AG08396 (cell line): ENCODE measurements around the gene SCG2.

Experiments used
- DNase-seq: peaks from one replicate; pipeline ENCODE4 v3.0.0; 2012; ENCODE audit warnings: low spot score, mixed read lengths

The SCG2 gene

GRCh38 chr2:223601932-223602666 lies at the start of gene SCG2:
SCG2 (minus strand) TSS chr2:223602361; CDS start chr2:223599282, 3,079 bp downstream.
- peak; percentile 87 for DNase-seq

GRCh38 chr2:223649554-223650533 lies 47.7 kb upstream of the SCG2 start:
- DNase-seq = no peak

GRCh38 chr2:223648755-223649154 lies 46.6 kb upstream of the SCG2 start:
- DNase-seq = no peak

GRCh38 chr2:223647258-223647952 lies 45.2 kb upstream of the SCG2 start:
- no peak for DNase-seq

GRCh38 chr2:223644136-223644535 lies 42.0 kb upstream of the SCG2 start:
- no peak for DNase-seq

- no peak for DNase-seq
Observed at GRCh38 chr2:223643309-223643708, 41.1 kb upstream of the SCG2 start.

- no peak for DNase-seq
Observed at GRCh38 chr2:223642506-223642905, 40.3 kb upstream of the SCG2 start.

- no peak for DNase-seq
Observed at GRCh38 chr2:223641082-223641481, 38.9 kb upstream of the SCG2 start.

GRCh38 chr2:223635080-223635479 lies 32.9 kb upstream of the SCG2 start:
- no peak for DNase-seq

- DNase-seq = no peak
Observed at GRCh38 chr2:223634238-223634637, 32.1 kb upstream of the SCG2 start.

GRCh38 chr2:223633656-223634055 lies 31.5 kb upstream of the SCG2 start:
- no peak for DNase-seq

GRCh38 chr2:223632826-223633225 lies 30.7 kb upstream of the SCG2 start:
- no peak for DNase-seq

GRCh38 chr2:223626716-223627115 lies 24.6 kb upstream of the SCG2 start:
- DNase-seq = peak; percentile 50

- DNase-seq = no peak
Observed at GRCh38 chr2:223625652-223626051, 23.5 kb upstream of the SCG2 start.

GRCh38 chr2:223621901-223622300 lies 19.7 kb upstream of the SCG2 start:
- DNase-seq = no peak

GRCh38 chr2:223619486-223620129 lies 17.4 kb upstream of the SCG2 start:
- DNase-seq = no peak

- DNase-seq = no peak
Observed at GRCh38 chr2:223618172-223619035, 16.2 kb upstream of the SCG2 start.

GRCh38 chr2:223614534-223614933 lies 12.4 kb upstream of the SCG2 start:
- DNase-seq = no peak

- DNase-seq = peak; percentile 93
Observed at GRCh38 chr2:223613017-223613950, 11.1 kb upstream of the SCG2 start.

- DNase-seq = no peak
Observed at GRCh38 chr2:223612501-223612900, 10.3 kb upstream of the SCG2 start.
